Mesangial cell (primary cell): ENCODE data around the gene PHKB. TPM values are rescaled to one million over a fixed set of nuclear protein-coding genes. Genes with fewer than 3 reads are reported as not detected.

Source experiments
- total RNA-seq: library from RNA; depleted of rRNA; stranded (reverse); fragments of >200 nt; gene quantifications from 2 replicates; pipeline ENCODE4 v1.2.3, GENCODE V29; 2015

Gene PHKB
- total RNA-seq: 39.8 and 43.3 TPM in 2 replicates

DNA sequence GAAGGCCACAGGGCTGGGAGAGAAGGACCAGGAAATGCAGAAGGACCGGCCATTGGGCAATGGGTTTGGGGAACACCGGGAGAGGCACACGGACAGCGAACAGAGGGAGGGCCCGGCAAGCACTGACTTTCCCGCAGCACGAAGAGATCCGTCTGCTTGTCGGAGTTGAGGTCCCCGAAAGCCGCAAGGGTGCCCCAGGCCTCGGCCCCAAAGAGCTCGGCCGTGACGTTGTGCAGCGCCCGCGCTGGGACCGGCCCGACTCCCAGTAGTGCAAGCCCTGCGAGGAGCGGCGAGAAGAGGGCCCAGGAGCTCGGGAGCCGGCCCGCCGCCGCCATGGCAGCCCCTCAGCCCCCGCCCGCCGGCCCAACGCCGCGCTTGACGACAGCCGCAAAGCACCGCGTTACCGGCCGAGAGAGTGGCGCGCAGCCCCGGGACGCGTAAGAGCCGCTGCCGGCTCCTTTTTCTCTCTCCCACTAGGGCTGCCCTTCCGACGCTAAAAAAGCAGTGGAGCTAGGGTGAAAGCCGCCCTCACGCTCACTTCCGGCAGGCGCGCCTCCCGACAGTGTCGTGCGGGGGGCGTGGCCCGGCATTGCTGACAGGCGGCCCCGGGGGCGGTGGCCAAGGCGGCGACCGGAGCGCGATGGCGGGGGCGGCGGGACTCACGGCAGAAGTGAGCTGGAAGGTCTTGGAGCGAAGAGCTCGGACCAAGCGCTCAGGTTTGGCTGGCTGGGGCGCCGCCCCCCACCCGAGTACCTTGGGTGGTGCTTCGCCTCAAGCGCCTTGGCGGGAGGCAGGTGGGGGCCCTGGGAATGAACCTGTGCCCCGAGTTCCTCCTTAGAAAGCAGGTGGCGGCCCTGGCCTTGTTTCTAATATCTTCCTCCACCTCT lies at the start of gene PHKB, which contains the start of gene ITFG1:
TSS of gene PHKB (plus strand) at position 621 of the 887 bp plus-strand sequence. CDS start at position 641, 20 bp downstream.
TSS of gene ITFG1 (minus strand) at position 353 of the 887 bp plus-strand sequence. CDS start at position 335, 18 bp downstream.

Other genes with a start within 250 kb of the PHKB start
- gene ITFG1, start 268 bp upstream of the PHKB start, total RNA-seq: 35.0 and 52.5 TPM in 2 replicates